IgD-negative memory B cell (primary cell): ENCODE measurements around the gene CSHL1. TPM values are rescaled to one million over a fixed set of nuclear protein-coding genes. Genes with fewer than 3 reads are reported as not detected.
"Not testable (repeated sequence)": the region's sequence is repeated elsewhere in the genome, so short reads cannot be mapped to it uniquely, and the experiment has no call there.

Experiments used
- H3K27ac Mint-ChIP-seq, 3 donors: one replicate each; pipeline ENCODE4 v1.8.0; 2020 to 2022; ENCODE audit warnings: mild to moderate bottlenecking in 3 of 3, mixed read lengths in 3 of 3, moderate library complexity in 1 of 3
- H3K27me3 Mint-ChIP-seq: one replicate; pipeline ENCODE4 v1.8.0; 2021; ENCODE audit warnings: mixed read lengths
- H3K36me3 Mint-ChIP-seq: one replicate; pipeline ENCODE4 v1.8.0; 2020; ENCODE audit warnings: mild to moderate bottlenecking, mixed read lengths
- H3K4me1 Mint-ChIP-seq, 3 donors: one replicate each; pipeline ENCODE4 v1.8.0; 2020 to 2022; ENCODE audit warnings: mixed read lengths in 3 of 3, mild to moderate bottlenecking in 1 of 3
- H3K4me3 Mint-ChIP-seq, 4 donors: one replicate each; pipeline ENCODE4 v1.8.0; 2020 to 2022; ENCODE audit warnings: mild to moderate bottlenecking in 4 of 4, mixed read lengths in 4 of 4, moderate library complexity in 3 of 4
- H3K9me3 Mint-ChIP-seq, 3 donors: one replicate each; pipeline ENCODE4 v1.8.0; 2020 to 2021; ENCODE audit warnings: mixed read lengths in 3 of 3, mild to moderate bottlenecking in 1 of 3
- polyA plus RNA-seq: library from polyadenylated mRNA; unstranded; fragments of 300-500 nt; fragmentation: Illumina TruSeq; gene quantifications from one replicate; pipeline ENCODE4 v1.2.3, GENCODE V29; 2021

CSHL1 gene
- polyA plus RNA-seq, 1 donor from 2014 or later: not detected

GRCh38 chr17:63931981-63932561 is 21.0 kb upstream of the CSHL1 start, which contains the start of gene CD79B:
Gene CD79B, minus strand, starts transcription at chr17:63932331. Its CDS starts 70 bp downstream, at chr17:63932261.
- H3K4me1 Mint-ChIP-seq: peaks cover 33 to 42% (median 38%) of the 10 kb centered on the region in 3 donors
- peak within 1 kb of the TSS; percentile 88 to 99 (median 98) for H3K4me3 Mint-ChIP-seq
- no peaks in the 10 kb centered on the region for H3K27me3 Mint-ChIP-seq

DNA sequence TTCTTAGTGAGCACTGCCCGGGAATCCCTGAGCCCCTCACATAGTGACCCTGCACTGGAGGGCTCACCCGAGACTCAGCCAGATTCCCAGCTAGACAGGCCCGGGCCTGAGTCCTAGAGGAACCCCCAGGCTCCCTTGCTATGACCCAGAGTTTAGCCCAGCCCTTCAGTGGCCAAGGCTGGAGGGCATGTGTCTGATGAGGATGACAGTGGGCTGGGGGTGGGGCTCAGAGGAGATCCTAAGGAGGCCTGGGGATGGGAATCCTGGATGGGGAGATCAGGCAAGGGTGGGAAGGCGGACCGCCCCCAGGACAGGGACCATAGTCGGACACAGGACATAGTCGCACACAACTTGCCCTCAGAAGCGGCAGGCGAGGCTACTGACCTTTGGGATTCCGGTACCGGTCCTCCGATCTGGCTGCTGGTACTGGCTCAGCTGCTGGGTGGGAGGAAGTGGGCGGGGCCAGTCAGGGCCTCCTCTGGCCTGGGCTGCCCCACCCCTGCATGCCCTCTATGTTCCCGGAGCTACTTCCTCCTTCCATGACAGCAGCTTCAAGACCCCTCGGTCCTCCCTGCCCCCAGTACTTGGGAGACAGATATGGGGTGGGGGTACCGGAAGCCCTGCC is 20.0 kb upstream of the CSHL1 start:
- Mint-ChIP-seq H3K27me3 (no peaks in the 10 kb centered on the region), H3K36me3 (peaks cover 13% of the 10 kb centered on the region), H3K9me3 (no peaks in the 10 kb centered on the region), H3K4me1 (peaks cover 28 to 47% (median 38%) of the 10 kb centered on the region in 3 donors), H3K27ac (peak overlapping the region; percentile 93 to 99 (median 97)), H3K4me3 (peak overlapping the region; percentile 88 to 99 (median 98))

More at GRCh38 chr17:63931981-63932561, 21.0 kb upstream of the CSHL1 start, which contains the start of gene CD79B:
- peaks cover 13% of the 10 kb centered on the region for H3K36me3 Mint-ChIP-seq
- peaks cover 0 to 2% (median 0%) of the 10 kb centered on the region in 3 donors for H3K9me3 Mint-ChIP-seq
- H3K27ac Mint-ChIP-seq: peak within 1 kb of the TSS; percentile 93 to 99 (median 97)

- Mint-ChIP-seq H3K36me3 (peaks cover 13% of the 10 kb centered on the region), H3K27ac (peak overlapping the region; percentile 82 to 97 (median 93)), H3K4me3 (peak overlapping the region; percentile 88 to 99 (median 98)), H3K27me3 (no peaks in the 10 kb centered on the region), H3K4me1 (peaks cover 27 to 50% (median 43%) of the 10 kb centered on the region in 3 donors), H3K9me3 (no peaks in the 10 kb centered on the region)
Observed at GRCh38 chr17:63929860-63930766, 19.1 kb upstream of the CSHL1 start.

- peak overlapping the region; percentile 88 to 99 (median 98) for H3K4me3 Mint-ChIP-seq
- no peaks in the 10 kb centered on the region for H3K9me3 Mint-ChIP-seq
- H3K27ac Mint-ChIP-seq: peak overlapping the region in 2 of 3 donors; percentile 80 to 93
- peaks cover 22 to 49% (median 45%) of the 10 kb centered on the region in 3 donors for H3K4me1 Mint-ChIP-seq
- peaks cover 13% of the 10 kb centered on the region for H3K36me3 Mint-ChIP-seq
- H3K27me3 Mint-ChIP-seq: no peaks in the 10 kb centered on the region
Observed at GRCh38 chr17:63928966-63929695, 18.1 kb upstream of the CSHL1 start.

DNA sequence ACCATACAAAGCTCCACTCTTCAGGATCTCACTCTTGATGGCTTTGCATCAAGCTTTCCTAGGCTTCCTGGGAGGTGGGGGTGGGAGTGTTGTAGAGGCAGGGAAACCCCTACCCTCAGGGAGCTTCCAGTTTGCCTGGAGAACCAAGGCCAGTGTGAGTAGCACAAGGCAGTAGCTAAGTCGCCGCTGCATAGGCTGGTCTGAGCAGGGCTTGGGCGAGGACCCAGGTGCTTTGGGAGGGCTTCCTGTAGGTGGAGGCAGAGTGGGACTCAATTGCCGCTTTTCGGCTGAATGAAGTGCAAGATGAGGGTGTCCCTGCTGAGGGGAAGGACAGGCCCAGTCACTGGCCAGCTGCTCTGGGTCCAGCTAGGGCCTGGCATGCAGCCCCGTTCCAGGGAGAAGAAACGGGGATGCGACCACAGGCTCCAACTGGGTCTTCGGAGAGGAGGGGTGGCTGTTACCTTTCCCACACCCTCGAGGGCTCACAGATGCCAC is 17.2 kb upstream of the CSHL1 start:
- Mint-ChIP-seq H3K36me3 (peaks cover 13% of the 10 kb centered on the region), H3K27ac (peak overlapping the region; percentile 71 to 93 (median 77)), H3K4me1 (peaks cover 14 to 46% (median 43%) of the 10 kb centered on the region in 3 donors), H3K4me3 (peak overlapping the region; percentile 76 to 99 (median 94)), H3K27me3 (no peaks in the 10 kb centered on the region), H3K9me3 (no peaks in the 10 kb centered on the region)

DNA sequence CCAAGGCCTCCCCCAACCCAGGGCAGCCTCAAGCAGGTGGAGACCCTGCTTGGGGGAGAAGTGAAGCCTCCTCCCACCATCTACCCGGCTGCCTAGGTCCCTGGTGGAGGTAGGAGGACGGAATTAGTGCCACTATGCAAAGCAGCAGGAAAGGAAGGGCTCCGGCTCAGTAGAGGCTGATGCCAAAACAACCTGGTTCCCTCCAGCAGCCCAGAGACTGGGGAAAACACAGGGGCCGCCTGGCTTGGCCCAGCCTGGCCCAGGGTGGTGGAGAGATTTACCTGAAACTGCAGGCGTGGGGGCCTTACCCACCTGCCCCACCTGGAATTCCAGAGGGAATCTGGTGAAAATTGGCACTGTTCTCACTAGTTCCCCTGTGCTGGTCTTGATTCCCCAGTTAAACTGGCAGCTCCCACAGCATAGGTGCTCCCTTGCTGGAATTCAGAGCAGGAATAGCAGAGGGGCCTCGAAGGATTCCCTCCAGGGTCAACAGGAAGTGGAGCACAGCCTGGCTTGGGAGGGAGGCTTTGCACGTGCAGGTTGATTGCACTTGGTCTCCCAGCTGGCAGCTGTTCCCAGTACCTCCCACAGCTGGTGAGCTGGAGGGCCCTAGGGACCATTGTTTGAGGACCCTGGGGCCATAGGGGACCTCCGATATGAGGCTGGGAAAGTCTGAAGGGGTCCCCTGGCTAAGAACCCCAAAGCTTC is 16.6 kb upstream of the CSHL1 start:
- Mint-ChIP-seq H3K4me1 (peaks cover 9 to 43% (median 42%) of the 10 kb centered on the region in 3 donors), H3K27ac (peak overlapping the region; percentile 90 to 99 (median 93)), H3K9me3 (no peaks in the 10 kb centered on the region), H3K27me3 (no peaks in the 10 kb centered on the region), H3K36me3 (peaks cover 13% of the 10 kb centered on the region), H3K4me3 (peak overlapping the region; percentile 76 to 99 (median 94))

- H3K27me3 Mint-ChIP-seq: no peaks in the 10 kb centered on the region
- H3K36me3 Mint-ChIP-seq: peaks cover 9% of the 10 kb centered on the region
- H3K27ac Mint-ChIP-seq: peak overlapping the region; percentile 93 to 99 (median 95)
- no peaks in the 10 kb centered on the region for H3K9me3 Mint-ChIP-seq
- H3K4me1 Mint-ChIP-seq: peaks cover 14 to 49% (median 48%) of the 10 kb centered on the region in 3 donors
- peak overlapping the region in 3 of 4 donors; percentile 61 to 88 (median 87) for H3K4me3 Mint-ChIP-seq
Observed at GRCh38 chr17:63926164-63926563, 15.1 kb upstream of the CSHL1 start.

DNA sequence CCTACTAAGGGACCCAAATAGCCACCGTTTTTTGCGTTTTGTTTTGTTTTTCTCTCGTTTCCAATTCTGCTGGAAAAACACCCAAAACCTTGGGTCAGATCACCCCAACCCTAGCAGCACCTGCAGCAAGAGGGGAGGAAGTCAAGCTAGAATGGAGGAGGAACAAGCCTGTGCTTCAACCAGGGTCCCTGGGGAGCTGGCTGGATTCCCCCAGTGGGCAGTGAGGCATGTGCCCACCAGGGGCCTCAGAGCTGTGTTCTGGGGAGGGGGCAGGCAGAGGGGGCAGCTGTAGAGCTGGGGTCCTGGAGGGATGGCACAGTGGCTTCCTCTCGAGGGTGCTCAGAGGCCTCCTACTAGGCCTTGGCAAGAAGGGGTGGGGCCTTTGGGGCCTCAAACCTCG is 14.6 kb upstream of the CSHL1 start:
- H3K36me3 Mint-ChIP-seq: peaks cover 4% of the 10 kb centered on the region
- H3K27me3 Mint-ChIP-seq: no peaks in the 10 kb centered on the region
- peak overlapping the region; percentile 93 to 99 (median 95) for H3K27ac Mint-ChIP-seq
- peaks cover 14 to 51% (median 50%) of the 10 kb centered on the region in 3 donors for H3K4me1 Mint-ChIP-seq
- peak overlapping the region; percentile 63 to 96 (median 88) for H3K4me3 Mint-ChIP-seq
- no peaks in the 10 kb centered on the region for H3K9me3 Mint-ChIP-seq

- H3K4me3 Mint-ChIP-seq: peak overlapping the region; percentile 66 to 87 (median 68)
- not testable (repeated sequence) for H3K9me3 Mint-ChIP-seq
Observed at GRCh38 chr17:63922402-63922801, 11.3 kb upstream of the CSHL1 start.

GRCh38 chr17:63920779-63921178 is 9.7 kb upstream of the CSHL1 start:
- Mint-ChIP-seq H3K27ac (peak overlapping the region in 2 of 3 donors; percentile 66 to 73), H3K4me1 (peaks cover 26 to 52% (median 51%) of the 10 kb centered on the region in 3 donors), H3K4me3 (peak overlapping the region in 2 of 4 donors; percentile 79 to 82)
- H3K9me3 Mint-ChIP-seq, H3K27me3 Mint-ChIP-seq, H3K36me3 Mint-ChIP-seq: not testable (repeated sequence)

More at GRCh38 chr17:63922402-63922801, 11.3 kb upstream of the CSHL1 start:
- not testable (repeated sequence) for H3K36me3 Mint-ChIP-seq, H3K27me3 Mint-ChIP-seq
- peaks cover 20 to 55% (median 53%) of the 10 kb centered on the region in 3 donors for H3K4me1 Mint-ChIP-seq
- peak overlapping the region; percentile 81 to 96 (median 95) for H3K27ac Mint-ChIP-seq

DNA sequence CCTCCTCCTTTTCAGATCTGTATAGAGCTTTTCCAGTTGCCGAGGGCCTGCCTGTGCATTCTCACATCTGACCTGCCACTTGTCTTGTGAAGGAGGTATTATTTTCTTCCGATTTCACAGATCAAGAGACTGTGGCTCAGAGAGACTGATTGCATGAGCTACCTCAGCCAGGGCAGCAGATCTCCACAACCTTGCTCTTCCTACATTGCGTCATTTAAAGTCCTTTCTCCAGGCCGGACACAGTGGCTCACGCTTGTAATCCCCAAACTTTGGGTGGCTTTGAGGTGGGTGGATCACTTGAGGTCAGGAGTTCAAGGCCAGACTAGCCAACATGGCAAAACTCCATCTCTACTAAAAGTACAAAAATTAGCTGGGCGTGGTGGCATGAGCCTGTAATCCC is 9.0 kb upstream of the CSHL1 start:
- not testable (repeated sequence) for H3K9me3 Mint-ChIP-seq, H3K36me3 Mint-ChIP-seq, H3K27me3 Mint-ChIP-seq
- Mint-ChIP-seq H3K4me3 (peak overlapping the region in 2 of 4 donors; percentile 74 to 85), H3K27ac (peak overlapping the region in 2 of 3 donors; percentile 23 to 92), H3K4me1 (peaks cover 24 to 51% (median 50%) of the 10 kb centered on the region in 3 donors)

DNA sequence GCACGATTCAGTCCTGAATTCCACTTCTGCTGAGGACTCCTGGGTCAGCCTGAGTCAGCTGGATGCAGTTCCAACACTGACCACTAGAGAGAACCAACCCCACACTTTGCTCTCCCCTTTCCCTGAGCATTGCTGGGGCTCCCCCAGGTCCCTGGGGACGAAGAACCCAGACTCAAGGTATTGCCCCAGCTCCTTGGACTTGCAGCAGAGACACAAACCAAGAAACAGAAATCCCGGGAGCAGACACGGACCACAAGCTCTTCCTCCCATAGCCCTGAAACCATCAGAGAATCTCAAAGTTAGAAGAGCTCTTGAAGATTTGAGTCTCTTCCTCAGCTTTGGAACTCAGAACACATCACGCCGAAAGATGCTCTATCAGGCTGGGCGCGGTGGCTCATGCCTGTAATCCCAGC is 8.3 kb upstream of the CSHL1 start:
- Mint-ChIP-seq H3K36me3 (peaks cover 1% of the 10 kb centered on the region), H3K4me1 (peaks cover 24 to 48% (median 43%) of the 10 kb centered on the region in 3 donors), H3K4me3 (peak overlapping the region; percentile 30 to 73 (median 64)), H3K27ac (peak overlapping the region; percentile 1 to 64 (median 33)), H3K9me3 (no peaks in the 10 kb centered on the region), H3K27me3 (peaks cover 6% of the 10 kb centered on the region)

- not testable (repeated sequence) for H3K9me3 Mint-ChIP-seq, H3K27me3 Mint-ChIP-seq, H3K36me3 Mint-ChIP-seq
- Mint-ChIP-seq H3K4me3 (peak within 1 kb of the TSS; percentile 30 to 74 (median 64)), H3K27ac (peak within 1 kb of the TSS; percentile 1 to 64 (median 33)), H3K4me1 (peaks cover 24 to 46% (median 40%) of the 10 kb centered on the region in 3 donors)
Observed at GRCh38 chr17:63918789-63919305, 7.8 kb upstream of the CSHL1 start, which contains the start of gene GH1. Gene GH1, minus strand, starts transcription at chr17:63918839. Its CDS starts 63 bp downstream, at chr17:63918776.
